Central memory CD8-positive, alpha-beta T cell (primary cell): ENCODE data around the gene GRIN1.

Experiments
- ATAC-seq: fragments of 150-1000 bp; cut with Tn5 transposase; replicated peaks from 2 replicates; pipeline ENCODE4 v1.10.0; 2022; ENCODE audit warnings: mild to moderate bottlenecking, moderate FRiP score, moderate number of reproducible peaks; ENCODE audit not compliant: poor library complexity, severe bottlenecking; ENCODE audit errors: extremely low read depth
- DNase-seq, 2 donors: peaks; one replicate each; pipeline ENCODE4 v3.0.0; 2021; ENCODE audit warnings: low spot score in 2 of 2
- H3K27ac Mint-ChIP-seq: one replicate; pipeline ENCODE4 v1.8.0; 2022; ENCODE audit warnings: low read depth, mild to moderate bottlenecking, moderate library complexity, mixed read lengths
- H3K27me3 Mint-ChIP-seq: one replicate; pipeline ENCODE4 v1.8.0; 2022; ENCODE audit warnings: mixed read lengths
- H3K36me3 Mint-ChIP-seq: one replicate; pipeline ENCODE4 v1.8.0; 2022; ENCODE audit warnings: mild to moderate bottlenecking, moderate library complexity, mixed read lengths; ENCODE audit not compliant: insufficient read depth
- H3K4me1 Mint-ChIP-seq: one replicate; pipeline ENCODE4 v1.8.0; 2022; ENCODE audit warnings: mixed read lengths
- H3K4me3 Mint-ChIP-seq: one replicate; pipeline ENCODE4 v1.8.0; 2022; ENCODE audit warnings: mild to moderate bottlenecking, moderate library complexity, mixed read lengths
- H3K9me3 Mint-ChIP-seq: one replicate; pipeline ENCODE4 v1.8.0; 2022; ENCODE audit warnings: mixed read lengths

The GRIN1 gene

DNA sequence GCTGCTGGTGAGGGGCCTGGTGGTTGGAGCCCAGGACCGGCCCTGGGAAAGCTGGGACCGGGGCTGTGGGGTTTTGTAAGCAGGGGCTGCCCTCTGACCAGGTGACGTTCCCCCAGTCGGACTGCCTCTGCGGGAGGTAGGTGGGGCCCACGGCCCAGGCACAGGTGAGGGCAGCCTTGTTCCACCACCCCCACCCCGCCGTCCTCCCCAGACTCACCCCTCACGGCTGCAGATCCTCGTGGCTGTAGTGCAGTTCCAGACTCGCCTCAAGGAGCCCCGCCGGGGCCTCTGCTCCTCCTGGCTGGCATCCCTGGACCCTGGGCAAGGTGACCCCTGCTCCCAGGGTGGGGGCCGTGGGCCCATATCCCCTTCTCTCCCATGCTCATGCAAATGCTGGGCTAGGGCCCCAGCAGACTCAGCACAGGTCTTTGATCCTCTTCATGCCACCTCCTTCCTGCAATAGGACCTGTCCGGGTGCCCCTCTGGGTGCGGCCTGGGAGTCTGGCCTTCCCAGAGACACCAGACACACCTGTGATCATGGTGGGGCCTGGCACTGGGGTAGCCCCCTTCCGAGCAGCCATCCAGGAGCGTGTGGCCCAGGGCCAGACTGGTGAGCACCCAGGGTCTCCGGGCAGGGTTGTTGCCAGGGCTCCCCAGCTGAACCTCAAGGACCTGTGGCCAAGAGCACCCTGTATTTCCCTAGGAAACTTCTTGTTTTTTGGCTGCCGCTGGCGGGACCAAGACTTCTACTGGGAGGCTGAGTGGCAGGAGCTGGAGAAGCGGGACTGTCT, 76.4 kb downstream of the GRIN1 start:
- Mint-ChIP-seq H3K4me1 (peaks cover 6% of the 10 kb centered on the region), H3K4me3 (no peak overlapping the region), H3K27me3 (no peaks in the 10 kb centered on the region), H3K27ac (no peak overlapping the region), H3K36me3 (peaks cover 7% of the 10 kb centered on the region), H3K9me3 (no peaks in the 10 kb centered on the region)
- ATAC-seq (no peak), DNase-seq (no peak)

GRCh38 chr9:137216188-137216965, 77.4 kb downstream of the GRIN1 start:
- no peak overlapping the region for H3K27ac Mint-ChIP-seq
- no peaks in the 10 kb centered on the region for H3K4me1 Mint-ChIP-seq
- H3K4me3 Mint-ChIP-seq: no peak overlapping the region
- H3K9me3 Mint-ChIP-seq: no peaks in the 10 kb centered on the region
- H3K36me3 Mint-ChIP-seq: peaks cover 7% of the 10 kb centered on the region
- no peak for ATAC-seq
- DNase-seq: no peak
- H3K27me3 Mint-ChIP-seq: no peaks in the 10 kb centered on the region

DNA sequence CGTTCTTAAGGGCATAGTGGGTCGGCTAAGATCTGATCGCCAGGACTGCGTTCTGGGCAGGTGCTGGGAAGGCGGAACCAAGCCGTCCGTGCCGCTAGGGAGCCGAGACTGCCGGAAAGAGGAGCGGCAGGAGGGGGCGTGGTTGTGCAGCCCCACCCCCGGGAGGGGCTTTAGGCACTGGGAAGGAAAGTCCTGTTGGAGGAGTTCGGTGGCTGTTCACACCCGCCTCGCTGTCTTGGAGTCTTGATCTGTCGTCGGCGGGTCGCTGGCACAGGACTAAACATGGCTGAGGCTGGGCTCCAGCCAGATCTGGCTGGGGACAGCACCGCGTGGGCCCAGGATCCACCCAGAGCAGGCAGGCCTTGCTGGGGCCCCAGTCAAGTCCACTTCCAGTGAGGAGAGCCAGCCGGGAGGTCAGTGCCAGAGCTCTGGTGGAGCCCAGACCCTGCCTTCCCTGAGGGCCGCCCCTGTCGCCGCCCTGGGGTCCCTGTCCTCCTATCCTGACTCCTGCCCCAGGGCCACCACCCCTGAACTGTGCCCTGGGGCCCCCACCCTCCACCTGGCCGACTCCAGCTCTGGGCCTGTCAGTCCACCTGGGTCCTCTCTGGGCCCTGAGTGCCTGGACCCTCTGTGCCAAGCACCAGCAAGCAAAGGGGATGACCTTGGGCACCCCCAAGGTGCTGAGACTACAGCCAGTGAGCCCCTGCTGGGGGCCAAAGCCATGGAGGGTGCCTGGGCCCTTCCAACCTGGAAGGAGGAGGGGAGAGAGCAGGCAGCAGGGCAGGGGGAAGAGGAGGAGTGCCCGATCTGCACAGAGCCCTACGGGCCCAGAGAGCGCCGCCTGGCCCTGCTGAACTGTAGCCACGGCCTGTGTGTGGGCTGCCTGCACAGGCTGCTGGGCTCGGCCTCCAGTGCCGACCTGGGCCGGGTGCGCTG, 78.6 kb downstream of the GRIN1 start:
- no peaks in the 10 kb centered on the region for H3K9me3 Mint-ChIP-seq
- peaks cover 7% of the 10 kb centered on the region for H3K36me3 Mint-ChIP-seq
- ATAC-seq (no peak), DNase-seq (no peak)
- H3K27me3 Mint-ChIP-seq: no peaks in the 10 kb centered on the region
- H3K4me1 Mint-ChIP-seq: no peaks in the 10 kb centered on the region
- no peak overlapping the region for H3K4me3 Mint-ChIP-seq
- H3K27ac Mint-ChIP-seq: no peak overlapping the region

DNA sequence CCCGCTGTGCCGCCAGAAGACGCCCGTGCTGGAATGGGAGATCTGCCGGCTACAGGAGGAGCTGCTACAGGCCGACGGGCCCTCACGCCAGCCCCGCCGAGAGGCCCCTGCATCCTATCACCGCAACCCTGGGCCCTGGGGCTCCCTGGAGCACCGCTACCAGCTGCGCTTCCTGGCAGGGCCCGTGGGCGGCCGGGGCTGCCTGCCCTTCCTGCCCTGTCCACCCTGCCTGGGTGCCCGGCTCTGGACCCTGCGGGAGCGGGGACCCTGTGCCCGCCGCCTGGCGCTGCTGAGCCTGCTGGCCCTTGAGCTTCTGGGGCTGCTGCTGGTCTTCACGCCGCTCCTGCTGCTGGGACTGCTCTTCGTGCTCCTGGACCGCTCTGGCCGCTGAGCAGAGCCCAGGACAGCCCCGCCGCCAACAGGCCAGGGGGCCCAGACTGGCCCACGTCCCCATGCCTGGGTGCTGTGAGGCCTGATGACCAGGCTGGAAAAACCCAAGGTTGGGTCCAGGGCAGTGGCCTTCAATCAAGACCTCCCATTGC, 79.3 kb downstream of the GRIN1 start:
- H3K9me3 Mint-ChIP-seq: no peaks in the 10 kb centered on the region
- H3K36me3 Mint-ChIP-seq: peaks cover 9% of the 10 kb centered on the region
- no peak for ATAC-seq
- H3K27ac Mint-ChIP-seq: no peak overlapping the region
- H3K4me3 Mint-ChIP-seq: no peak overlapping the region
- no peaks in the 10 kb centered on the region for H3K4me1 Mint-ChIP-seq
- H3K27me3 Mint-ChIP-seq: no peaks in the 10 kb centered on the region
- no peak for DNase-seq
